Liver (tissue), 9 donors: ENCODE results near the gene CLUH. TPM values are rescaled to one million over a fixed set of nuclear protein-coding genes. Genes with fewer than 3 reads are reported as not detected.

Experiments used
- DNase-seq: peaks from one replicate; pipeline ENCODE4 v3.0.0-alpha.2; 2017; ENCODE audit warnings: low spot score
- H3K27ac ChIP-seq, 2 donors: one replicate each; pipeline ENCODE4 v1.7.0; 2013; ENCODE audit warnings: inconsistent platforms in 2 of 2, low read length in 2 of 2, control low read depth in 1 of 2, low read depth in 1 of 2, mild to moderate bottlenecking in 1 of 2
- H3K27me3 ChIP-seq, 4 donors: one replicate each; pipeline versions ENCODE4 v1.6.1 to v1.7.0; 2013; ENCODE audit warnings: low read length in 3 of 4, inconsistent platforms in 1 of 4, mild to moderate bottlenecking in 1 of 4, moderate library complexity in 1 of 4; ENCODE audit not compliant: control insufficient read depth in 4 of 4, insufficient read depth in 4 of 4
- H3K36me3 ChIP-seq, 4 donors: one replicate each; pipeline versions ENCODE4 v1.6.1 to v1.7.0; 2013; ENCODE audit warnings: low read length in 3 of 4, mild to moderate bottlenecking in 3 of 4, low read depth in 1 of 4, moderate library complexity in 1 of 4; ENCODE audit not compliant: control insufficient read depth in 4 of 4, insufficient read depth in 3 of 4
- H3K4me1 ChIP-seq, 4 donors: one replicate each; pipeline versions ENCODE4 v1.6.1 to v1.7.0; 2013; ENCODE audit warnings: low read length in 3 of 4, mild to moderate bottlenecking in 3 of 4, moderate library complexity in 1 of 4; ENCODE audit not compliant: control insufficient read depth in 4 of 4, insufficient read depth in 4 of 4
- H3K4me3 ChIP-seq, 3 donors: one replicate each; pipeline versions ENCODE4 v1.6.1 to v1.7.0; 2013; ENCODE audit warnings: low read length in 3 of 3, control low read depth in 1 of 3, low read depth in 1 of 3, mild to moderate bottlenecking in 1 of 3
- H3K9ac ChIP-seq, 2 donors: one replicate each; pipeline ENCODE4 v1.7.0; 2013; ENCODE audit warnings: low read length in 2 of 2, mild to moderate bottlenecking in 2 of 2, moderate library complexity in 2 of 2, control low read depth in 1 of 2, low read depth in 1 of 2
- H3K9me3 ChIP-seq, 4 donors: one replicate each; pipeline versions ENCODE4 v1.6.1 to v1.7.0; 2013; ENCODE audit warnings: low read length in 3 of 4; ENCODE audit not compliant: control insufficient read depth in 4 of 4
- ATF3 ChIP-seq: IDR thresholded peaks from 2 replicates; pipeline ENCODE4 v1.6.1; 2016; ENCODE audit warnings: antibody characterized with exemption
- CTCF ChIP-seq: fragments of 150-350 bp; IDR thresholded peaks from 2 replicates; pipeline ENCODE4 v1.5.1; 2017; ENCODE audit warnings: improper control_type of control experiment, low read depth, low read length; ENCODE audit not compliant: missing input control
- FOXA2 ChIP-seq: IDR thresholded peaks from 2 replicates; pipeline ENCODE4 v1.6.1; 2016; ENCODE audit warnings: antibody characterized with exemption
- GABPA ChIP-seq, 2 donors: IDR thresholded peaks in 1 of 2; conservative IDR thresholded peaks in 1 of 2; 2 replicates each; pipeline ENCODE4 v1.6.1; 2016; ENCODE audit warnings: antibody characterized with exemption in 2 of 2, mild to moderate bottlenecking in 1 of 2, moderate library complexity in 1 of 2
- HNF4A ChIP-seq, 2 donors: conservative IDR thresholded peaks; 2 replicates each; pipeline ENCODE4 v1.6.1; 2016; ENCODE audit warnings: antibody characterized with exemption in 2 of 2, mild to moderate bottlenecking in 2 of 2
- HNF4G ChIP-seq: IDR thresholded peaks from 2 replicates; pipeline ENCODE4 v1.6.1; 2016; ENCODE audit warnings: antibody characterized with exemption
- JUND ChIP-seq, 2 donors: IDR thresholded peaks; 2 replicates each; pipeline ENCODE4 v1.6.1; 2016; ENCODE audit warnings: antibody characterized with exemption in 2 of 2
- MAX ChIP-seq: IDR thresholded peaks from 2 replicates; pipeline ENCODE4 v1.6.1; 2016; ENCODE audit warnings: antibody characterized with exemption
- NR2F2 ChIP-seq: IDR thresholded peaks from 2 replicates; pipeline ENCODE4 v1.6.1; 2016; ENCODE audit warnings: antibody characterized with exemption
- REST ChIP-seq: IDR thresholded peaks from 2 replicates; pipeline ENCODE4 v1.6.1; 2016; ENCODE audit warnings: antibody characterized with exemption, mild to moderate bottlenecking
- RXRA ChIP-seq, 2 donors: IDR thresholded peaks; 2 replicates each; pipeline ENCODE4 v1.6.1; 2017 to 2018; ENCODE audit warnings: antibody characterized with exemption in 2 of 2, mild to moderate bottlenecking in 1 of 2
- SP1 ChIP-seq: IDR thresholded peaks from 2 replicates; pipeline ENCODE4 v1.6.1; 2018; ENCODE audit warnings: antibody characterized with exemption, mild to moderate bottlenecking
- YY1 ChIP-seq: IDR thresholded peaks from 2 replicates; pipeline ENCODE4 v1.6.1; 2016; ENCODE audit warnings: antibody characterized with exemption, mild to moderate bottlenecking
- WGBS: extraction: QIAGEN DNeasy Blood & Tissue Kit; methylation state at CpG from one replicate; pipeline ENCODE4 v1.1.7; 2013; 5-methylcytosine and 5-hydroxymethylcytosine counted together
- polyA plus RNA-seq, 2 donors: library from polyadenylated mRNA; stranded (reverse) in 1 of 2; unstranded in 1 of 2; fragments of 200-250 nt in 1 of 2; fragments of >200 nt in 1 of 2; fragmentation: Nextera tagmentation in 1 of 2; extraction: Ambion mirVana in 1 of 2; gene quantifications; one replicate each; pipeline versions ENCODE4 v1.2.1 to v1.2.3, GENCODE V29; 2013 to 2015
- total RNA-seq, 2 donors: library from RNA; depleted of rRNA; stranded (reverse); fragments of >200 nt; gene quantifications; one replicate each; pipeline ENCODE4 v1.2.3, GENCODE V29; 2014
- TF ChIP-seq, protein P1 (sequence below): IDR thresholded peaks from 2 replicates; pipeline ENCODE4 v1.6.1; 2016; ENCODE audit warnings: antibody characterized with exemption
- donor health status: healthy.
- donor health status: healthy.
- donor health status: healthy.
- donor health status: healthy.
- donor health status: healthy.

Gene CLUH
- total and polyA plus RNA-seq, 4 donors: 40.2 to 224 (median 102) TPM

- Histone ChIP-seq H3K4me3 (no peak overlapping the region), H3K9me3 (no peaks in the 10 kb centered on the region), H3K36me3 (peaks cover 23 to 55% (median 38%) of the 10 kb centered on the region in 4 donors), H3K4me1 (no peaks in the 10 kb centered on the region), H3K9ac (no peak overlapping the region), H3K27ac (no peak overlapping the region), H3K27me3 (no peaks in the 10 kb centered on the region)
- no peak for DNase-seq
- 96% methylated on average over 62 of the region's 62 CpGs for WGBS
- TF ChIP-seq NR2F2 (no peak), REST (no peak), CTCF (no peak), YY1 (no peak), MAX (no peak), ATF3 (no peak), HNF4G (no peak), GABPA (IDR thresholded peaks at IDR 0.05 in 1 of 2, conservative IDR thresholded peaks at IDR 0.05 in 1 of 2) (no peak), SP1 (no peak), JUND (IDR thresholded peaks at IDR 0.05) (no peak), FOXA2 (no peak), HNF4A (conservative IDR thresholded peaks at IDR 0.05) (no peak), RXRA (IDR thresholded peaks at IDR 0.05) (no peak)
- TF ChIP-seq, protein P1, sequence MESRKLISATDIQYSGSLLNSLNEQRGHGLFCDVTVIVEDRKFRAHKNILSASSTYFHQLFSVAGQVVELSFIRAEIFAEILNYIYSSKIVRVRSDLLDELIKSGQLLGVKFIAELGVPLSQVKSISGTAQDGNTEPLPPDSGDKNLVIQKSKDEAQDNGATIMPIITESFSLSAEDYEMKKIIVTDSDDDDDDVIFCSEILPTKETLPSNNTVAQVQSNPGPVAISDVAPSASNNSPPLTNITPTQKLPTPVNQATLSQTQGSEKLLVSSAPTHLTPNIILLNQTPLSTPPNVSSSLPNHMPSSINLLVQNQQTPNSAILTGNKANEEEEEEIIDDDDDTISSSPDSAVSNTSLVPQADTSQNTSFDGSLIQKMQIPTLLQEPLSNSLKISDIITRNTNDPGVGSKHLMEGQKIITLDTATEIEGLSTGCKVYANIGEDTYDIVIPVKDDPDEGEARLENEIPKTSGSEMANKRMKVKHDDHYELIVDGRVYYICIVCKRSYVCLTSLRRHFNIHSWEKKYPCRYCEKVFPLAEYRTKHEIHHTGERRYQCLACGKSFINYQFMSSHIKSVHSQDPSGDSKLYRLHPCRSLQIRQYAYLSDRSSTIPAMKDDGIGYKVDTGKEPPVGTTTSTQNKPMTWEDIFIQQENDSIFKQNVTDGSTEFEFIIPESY: no peak
These were observed 20.3 kb downstream of the CLUH start for GRCh38 chr17:2691069-2691871.
